Measurements from ENCODE around the gene FRS3. TPM values are rescaled to one million over a fixed set of nuclear protein-coding genes. Genes with fewer than 3 reads are reported as not detected.
A peak's percentile ranks its signal among the peaks of the same experiment; 100 is the strongest.

The FRS3 gene
- total and polyA plus RNA-seq, 2 of the 13 experiments (the other 11 are each of a cell fraction or from before 2014, with no cell fraction given) = 3.0 to 7.4 TPM

DNA sequence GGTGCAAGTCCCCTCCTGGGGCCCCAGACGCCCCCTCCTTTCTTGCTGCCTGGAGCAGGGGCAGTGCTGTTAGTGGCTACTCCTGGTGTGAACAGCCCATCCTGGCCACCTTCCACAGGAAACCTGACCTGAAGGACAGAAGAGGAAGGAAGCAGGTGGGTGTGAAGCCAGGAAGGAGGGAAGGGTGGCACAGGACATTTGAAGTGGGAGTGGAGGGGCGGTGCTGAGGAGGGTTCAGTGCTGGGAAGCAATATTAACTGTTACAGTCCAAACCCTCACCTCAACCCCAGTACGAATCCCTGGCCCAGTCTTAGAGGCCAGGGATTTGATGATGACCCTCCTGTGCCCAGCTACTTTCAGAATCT is 1.6 kb upstream of the FRS3 start:
- in situ Hi-C loops (cut with HindIII; ENCODE audit: extremely low pct_ligation_motif_present, low pct_unique_long_range_greater_than_20kb) (loop anchor here (5.0 to 25.0 kb wide), 2 partner anchors 266 to 431 kb away; partner anchors contain the start of gene MRPS10), intact Hi-C loops (cut with micrococcal nuclease; ENCODE audit: unreplicated experiment) (loop anchor here (5.0 kb wide), 1 partner anchor 156 kb away; no protein-coding TSS in a partner anchor)
- peaks cover 4% of the 10 kb centered on the region for H3K79me2 ChIP-seq (ENCODE audit: insufficient read depth, low read length)
- no TSS peak for BruUV-seq (replicated peaks)
- peak overlapping the region; percentile 97 for H3K4me2 ChIP-seq (ENCODE audit: low read depth, low read length)
- H3K27me3 ChIP-seq (ENCODE audit: control insufficient read depth in 1 of 2, insufficient read depth in 2 of 2, low read length in 2 of 2) = no peaks in the 10 kb centered on the region; a peak in 2 of 5 replicates
- no peak overlapping the region for H2AFZ ChIP-seq (ENCODE audit: low read length)
- peak overlapping the region; percentile 82 to 93 (median 92) for H3K4me3 ChIP-seq (replicated peaks in 1 of 3; ENCODE audit: insufficient read depth in 1 of 3, low read depth in 2 of 3, low read length in 3 of 3)
- FAIRE-seq = no peak
- H3K27ac ChIP-seq (ENCODE audit: extremely low read length, insufficient read depth, low read length) = no peak overlapping the region
- no peak for ATAC-seq
- WGBS (ENCODE audit: low lambda C conversion rate) = 33% methylated on average over 3 of the region's 3 CpGs
- ChIA-PET CTCF (ENCODE audit: low intra/inter-chr PET ratio, low total read pairs) (interaction anchor here (2.1 kb wide), 1 partner anchor 263 kb away, joined by 24 read pairs; no protein-coding TSS in a partner anchor), POLR2A (interaction anchor here (1.3 kb wide), 1 partner anchor 58 kb away, joined by 3 read pairs; no protein-coding TSS in a partner anchor)
- H3K9me3 ChIP-seq (ENCODE audit: low read length) = no peaks in the 10 kb centered on the region
- DNase-seq (ENCODE audit: low spot score) = no peak
- no peaks in the 10 kb centered on the region for H4K20me1 ChIP-seq (ENCODE audit: insufficient read depth, low read length)
- H3K9ac ChIP-seq (ENCODE audit: insufficient read depth, low read depth, low read length) = peak overlapping the region; percentile 67
- peaks cover 0 to 6% of the 10 kb centered on the region in 2 experiments; a peak in 2 of 5 replicates for H3K36me3 ChIP-seq (replicated peaks in 1 of 2; ENCODE audit: control insufficient read depth in 1 of 2, insufficient read depth in 2 of 2, low read length in 2 of 2)
- TF ChIP-seq SP4 (CRISPR knock-in tag; IDR thresholded peaks at IDR 0.05) (0 out of 2 replicates have a peak, but pooled peaks have one; percentile 40), ZSCAN30 (CRISPR knock-in tag; IDR thresholded peaks at IDR 0.05) (no peak), EED (CRISPR knock-in tag; IDR thresholded peaks at IDR 0.05) (no peak), NFKBIZ (CRISPR knock-in tag; IDR thresholded peaks at IDR 0.05) (no peak), NR2F1 (CRISPR knock-in tag; IDR thresholded peaks at IDR 0.05) (no peak), UBTF (CRISPR knock-in tag; IDR thresholded peaks at IDR 0.05) (no peak), KDM2A (CRISPR knock-in tag; IDR thresholded peaks at IDR 0.05; ENCODE audit: borderline replicate concordance, low read depth) (no peak), ZNF589 (CRISPR knock-in tag; conservative IDR thresholded peaks at IDR 0.05) (no peak), ZNF296 (CRISPR knock-in tag; conservative IDR thresholded peaks at IDR 0.05) (no peak), FOXA1 (IDR thresholded peaks at IDR 0.05) (no peak), FOXA1 (CRISPR knock-in tag; IDR thresholded peaks at IDR 0.05) (0 out of 2 replicates have a peak, but pooled peaks have one; percentile 7), ZNF160 (CRISPR knock-in tag; IDR thresholded peaks at IDR 0.05) (no peak), SIX1 (CRISPR knock-in tag; IDR thresholded peaks at IDR 0.05; ENCODE audit: borderline replicate concordance) (no peak), ZNF18 (CRISPR knock-in tag; IDR thresholded peaks at IDR 0.05; ENCODE audit: insufficient replicate concordance) (peak; percentile 88), SMC3 (IDR thresholded peaks at IDR 0.05; ENCODE audit: low read length) (no peak), ZFY (CRISPR knock-in tag; IDR thresholded peaks at IDR 0.05) (no peak), ZBTB7B (CRISPR knock-in tag; IDR thresholded peaks at IDR 0.05) (0 out of 2 replicates have a peak, but pooled peaks have one; percentile 3)
- peaks cover 33% of the 10 kb centered on the region for H3K4me1 ChIP-seq (ENCODE audit: insufficient read depth, low read length)
